HG03103 (cell line): ENCODE measurements around the gene DDAH1.

ENCODE experiments used
- ATAC-seq: cut with Tn5 transposase; IDR thresholded peaks from one replicate; pipeline ENCODE4 v1.9.1; 2021; ENCODE audit warnings: low read depth; ENCODE audit not compliant: unreplicated experiment

The DDAH1 gene

DNA sequence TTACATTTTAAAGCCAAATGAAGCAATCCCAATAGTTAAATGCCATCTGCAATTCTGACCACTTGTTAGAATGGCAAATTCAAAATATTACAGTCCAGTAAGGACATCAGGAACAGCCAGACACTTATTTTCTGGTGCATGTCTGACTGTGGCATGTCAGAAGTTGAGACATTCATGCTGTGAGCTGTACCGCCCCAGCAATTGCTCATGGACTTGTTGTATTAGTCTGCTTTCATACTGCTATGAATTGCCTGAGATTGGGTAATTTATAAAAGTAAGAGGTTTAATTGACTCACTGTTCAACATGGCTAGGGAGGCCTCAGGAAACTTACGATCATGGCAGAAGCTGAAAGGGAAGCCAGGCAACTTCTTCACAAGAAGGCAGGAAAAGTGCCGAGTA lies 19.1 kb downstream of the DDAH1 start:
- no peak for ATAC-seq

DNA sequence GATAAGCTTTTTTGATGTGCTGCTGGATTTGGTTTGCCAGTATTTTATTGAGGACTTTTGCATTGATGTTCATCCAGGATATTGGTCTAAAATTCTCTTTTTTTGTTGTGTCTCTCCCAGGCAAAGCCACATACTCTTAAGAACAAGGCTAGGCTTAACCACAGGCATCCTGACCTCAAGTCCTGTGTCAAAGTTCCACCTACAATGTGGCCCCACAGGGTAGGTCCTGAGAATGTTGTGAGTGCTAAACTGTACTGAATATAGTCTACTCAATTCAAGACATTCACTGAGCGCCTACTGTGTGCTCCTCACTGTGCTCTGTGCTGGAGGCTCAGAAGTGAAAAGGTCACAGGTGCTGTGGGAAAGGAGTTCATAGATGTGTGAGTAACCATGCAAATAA lies 20.6 kb downstream of the DDAH1 start:
- no peak for ATAC-seq

GRCh38 chr1:85440612-85441011 lies 24.3 kb downstream of the DDAH1 start:
- ATAC-seq, result no peak

- no peak for ATAC-seq
These were observed 26.6 kb downstream of the DDAH1 start for GRCh38 chr1:85438353-85438752.

GRCh38 chr1:85437139-85437538 lies 27.8 kb downstream of the DDAH1 start:
- ATAC-seq, result no peak

- no peak for ATAC-seq
These were observed 31.9 kb downstream of the DDAH1 start for GRCh38 chr1:85433096-85433495.

DNA sequence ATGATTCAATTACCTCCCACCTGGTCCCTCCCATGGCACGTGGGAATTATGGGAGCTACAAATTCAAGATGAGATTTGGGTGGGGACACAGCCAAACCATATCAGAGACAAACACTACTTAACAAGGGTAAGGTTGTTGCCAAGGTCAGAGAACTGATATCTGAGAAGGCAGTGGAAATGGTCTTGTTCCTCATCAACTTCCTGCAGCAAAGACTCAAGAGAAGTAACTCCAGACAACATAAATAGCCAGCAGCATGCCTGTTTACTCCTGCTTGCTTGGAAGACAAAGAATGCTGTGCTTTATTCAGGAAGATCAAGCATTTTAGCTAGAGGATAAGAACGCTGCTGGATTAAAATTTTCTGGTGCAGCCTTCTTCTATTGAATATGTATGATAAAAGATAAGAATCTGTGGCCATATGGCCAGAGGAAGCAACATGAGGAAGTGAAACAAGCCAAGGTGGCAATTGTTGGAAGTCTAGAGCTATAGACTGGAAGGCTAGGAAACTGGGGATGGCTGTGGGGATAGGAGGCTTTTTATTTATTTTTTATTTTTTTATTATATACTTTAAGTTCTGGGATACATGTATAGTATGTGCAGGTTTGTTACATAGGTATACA lies 36.4 kb downstream of the DDAH1 start:
- no peak for ATAC-seq

DNA sequence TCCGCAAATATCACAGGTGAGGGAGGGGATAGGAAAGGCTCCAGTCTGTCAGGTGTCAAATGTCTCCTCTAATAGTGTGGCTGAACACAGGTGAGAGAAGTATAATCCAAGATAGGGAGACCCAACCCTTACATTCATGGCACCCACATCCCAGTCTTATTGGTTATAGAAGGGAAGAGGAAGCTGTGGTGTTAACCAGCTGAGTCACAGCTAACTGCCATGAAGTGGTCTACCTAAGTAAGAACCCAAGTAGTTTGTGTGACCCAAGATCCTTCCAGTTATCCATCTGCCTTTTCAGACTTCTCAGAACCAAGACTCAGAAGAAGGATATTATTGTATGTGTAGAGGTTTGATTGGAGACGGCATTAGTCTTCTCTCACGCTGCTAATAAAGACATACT lies 37.1 kb downstream of the DDAH1 start:
- ATAC-seq, result no peak

DNA sequence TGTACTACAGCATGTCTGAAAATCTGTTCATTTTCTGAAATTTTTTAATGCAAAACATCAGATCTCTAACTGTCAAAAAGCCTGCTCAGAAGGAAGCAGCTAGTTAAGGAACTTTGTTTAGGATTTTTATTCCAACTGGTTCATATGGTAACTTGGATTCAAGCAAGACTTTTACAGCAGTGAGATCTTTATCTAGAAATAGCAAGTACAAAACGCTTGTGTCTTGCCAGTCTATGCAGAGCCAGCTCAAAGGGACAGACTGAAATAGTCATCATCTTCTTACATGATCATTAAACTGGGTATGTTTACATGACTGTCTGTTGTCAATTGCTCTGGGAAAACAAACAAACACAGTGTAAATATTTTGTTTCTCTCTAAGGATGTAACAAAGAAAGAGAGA lies 37.6 kb downstream of the DDAH1 start:
- ATAC-seq, result no peak

- ATAC-seq, result no peak
These were observed 43.8 kb downstream of the DDAH1 start for GRCh38 chr1:85421179-85421578.

DNA sequence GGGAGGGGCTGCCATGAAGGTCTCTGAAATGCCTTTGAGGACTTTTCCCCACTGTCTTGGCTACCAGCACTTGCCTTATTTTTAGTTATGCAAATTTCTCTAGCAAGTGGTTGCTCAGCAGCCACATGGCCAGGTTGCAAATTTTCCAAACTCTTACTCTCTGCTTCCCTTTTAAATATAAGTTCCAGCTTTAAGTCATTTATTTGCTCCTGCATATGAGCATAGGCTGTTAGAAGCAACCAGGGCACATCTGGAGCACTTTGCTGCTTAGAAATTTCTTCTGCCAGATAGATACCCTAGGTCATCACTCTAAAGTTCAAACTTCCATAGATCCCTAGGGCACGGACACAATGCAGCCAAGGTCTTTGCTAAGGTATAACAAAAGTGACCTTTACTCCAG lies 44.8 kb downstream of the DDAH1 start:
- no peak for ATAC-seq

GRCh38 chr1:85417876-85418275 lies 47.1 kb downstream of the DDAH1 start:
- no peak for ATAC-seq

DNA sequence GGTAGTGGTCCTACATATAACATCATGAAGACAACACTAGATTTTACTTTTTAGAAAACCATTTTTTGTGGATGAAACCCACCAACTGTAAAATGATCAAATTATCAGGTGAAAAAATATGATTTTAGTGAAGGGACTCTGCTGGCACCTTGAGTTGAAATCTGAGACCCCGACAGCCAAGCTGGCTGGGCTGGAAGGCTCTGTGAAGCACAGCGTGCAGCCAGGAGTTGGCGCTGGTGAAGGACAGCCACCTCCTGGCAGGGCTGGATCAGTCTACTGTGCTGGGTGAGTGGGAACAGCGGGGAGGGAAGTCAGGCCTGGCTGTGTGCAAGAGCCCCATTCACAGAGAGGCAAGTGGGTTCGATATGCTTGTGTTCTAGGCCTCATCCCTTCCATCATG lies 47.9 kb downstream of the DDAH1 start:
- ATAC-seq, result no peak

- no peak for ATAC-seq
These were observed 51.8 kb downstream of the DDAH1 start for GRCh38 chr1:85413169-85413568.

GRCh38 chr1:85411567-85412305 lies 53.2 kb downstream of the DDAH1 start:
- no peak for ATAC-seq

DNA sequence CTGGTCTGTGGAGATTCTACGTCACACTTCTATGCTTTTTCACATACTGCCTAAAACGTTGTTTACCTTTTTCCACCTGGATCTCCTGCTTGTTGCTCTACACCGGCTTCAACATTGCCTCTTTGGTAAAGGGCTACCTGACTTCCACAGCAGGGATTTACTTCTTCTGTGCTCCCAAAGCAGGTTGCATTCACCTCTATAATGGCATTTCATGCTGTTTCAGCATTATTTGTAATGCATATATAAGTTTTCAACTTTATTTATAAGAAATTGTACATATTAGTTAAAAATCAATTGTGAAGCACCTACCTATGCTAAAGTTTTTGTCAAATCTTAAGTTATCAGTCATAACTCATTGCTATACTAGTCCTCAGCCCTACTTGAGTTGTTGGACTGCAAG lies 55.4 kb downstream of the DDAH1 start:
- no peak for ATAC-seq

DNA sequence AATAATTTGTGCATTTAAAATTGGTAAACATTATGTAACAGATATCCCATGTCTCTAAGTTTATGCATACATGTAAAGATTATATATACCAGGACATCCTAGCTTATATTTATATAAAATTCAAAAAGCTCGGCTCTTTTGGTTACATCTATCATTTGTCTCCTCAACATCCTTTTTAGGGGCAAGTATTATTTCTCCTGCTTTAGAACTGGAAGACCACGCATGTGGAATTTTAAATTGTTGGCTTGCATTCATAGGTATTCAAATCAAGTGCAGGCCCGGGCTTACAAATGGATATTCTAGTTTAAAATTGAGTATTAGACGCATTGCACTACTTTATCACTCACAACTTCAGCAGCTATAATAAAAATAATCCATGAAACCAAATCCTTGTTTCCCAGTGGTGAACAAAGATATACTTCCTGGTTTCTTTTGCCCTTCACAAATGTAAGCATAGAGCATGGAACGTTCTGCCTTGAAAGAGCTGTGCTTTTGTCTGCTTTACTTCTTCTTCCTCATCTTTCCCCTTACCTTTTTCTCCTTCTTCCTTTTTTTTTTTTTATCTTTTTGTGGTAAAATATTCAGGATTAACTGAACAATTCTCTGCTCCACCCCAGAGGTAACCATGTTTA lies 57.1 kb downstream of the DDAH1 start:
- no peak for ATAC-seq

DNA sequence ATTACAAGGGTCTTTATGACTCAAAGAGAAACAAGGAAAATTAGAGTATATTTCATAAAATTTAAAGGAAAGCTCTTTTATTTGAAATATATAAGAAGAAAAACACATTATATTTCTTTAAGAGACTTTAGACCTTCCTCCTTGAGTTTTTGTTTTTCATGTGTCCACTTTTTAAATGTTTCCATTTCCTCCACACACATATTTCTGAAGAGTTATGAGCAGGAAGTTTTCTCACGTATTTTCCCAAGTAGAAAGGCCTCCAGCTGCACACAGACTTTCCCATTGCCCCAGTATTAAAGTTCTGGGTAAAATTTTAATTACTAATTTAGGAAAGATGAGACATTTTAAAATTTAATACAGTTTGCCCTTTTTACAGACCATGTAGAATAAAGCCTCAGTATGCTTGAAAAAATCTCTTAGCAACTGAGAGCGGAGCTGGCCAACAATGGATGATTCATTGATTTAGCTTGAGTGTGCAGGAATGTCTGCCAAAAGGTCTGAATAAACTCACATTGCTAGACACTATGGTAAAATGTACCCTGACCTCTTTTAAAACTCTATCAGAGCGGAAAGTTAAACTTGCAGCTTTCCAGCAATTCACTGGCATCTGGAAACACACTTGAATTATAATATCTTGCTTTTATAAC lies 57.9 kb downstream of the DDAH1 start:
- ATAC-seq, result no peak

DNA sequence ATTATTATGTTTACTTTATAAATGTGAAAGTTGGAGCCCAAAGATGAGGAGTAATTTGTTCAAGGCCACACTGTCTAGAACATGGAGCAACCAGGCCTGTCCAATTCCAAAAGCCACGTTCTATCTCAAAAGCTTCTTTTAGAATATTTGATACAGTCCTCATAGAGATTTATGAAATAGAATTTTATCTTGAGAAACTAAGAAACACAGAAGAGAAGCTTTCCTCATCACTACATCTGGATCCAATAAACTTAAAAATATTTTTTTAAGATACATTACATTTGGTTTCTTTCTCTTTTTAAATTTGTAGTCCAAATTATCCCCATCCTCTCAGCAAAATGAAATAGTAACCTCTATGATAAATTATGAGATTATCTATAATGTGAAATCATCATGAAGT lies 58.9 kb downstream of the DDAH1 start:
- no peak for ATAC-seq

GRCh38 chr1:85404408-85404807 lies 60.6 kb downstream of the DDAH1 start:
- ATAC-seq, result no peak

- no peak for ATAC-seq
These were observed 66.4 kb downstream of the DDAH1 start for GRCh38 chr1:85398391-85399064.
